GM23248 (cell line): ENCODE results near the gene TNP2.

Source experiments
- EZH2 ChIP-seq: fragments of 200-600 bp; sonication (generic); IDR thresholded peaks from 2 replicates; pipeline ENCODE4 v1.6.1; 2018; ENCODE audit warnings: antibody characterized with exemption, mild to moderate bottlenecking; ENCODE audit not compliant: insufficient read depth, poor library complexity, severe bottlenecking
- EZH2phosphoT487 ChIP-seq: fragments of 200-600 bp; sonication (generic); IDR thresholded peaks from 2 replicates; pipeline ENCODE4 v1.6.1; 2018; ENCODE audit warnings: antibody characterized with exemption, moderate library complexity, mild to moderate bottlenecking, low read depth; ENCODE audit not compliant: insufficient read depth

- TF ChIP-seq EZH2 (no peak), EZH2phosphoT487 (no peak)
These were observed 44.6 kb upstream of the TNP2 start for GRCh38 chr16:11313493-11314308.
